Kidney (tissue), 14 donors: ENCODE results near the gene FTCD. TPM values are rescaled to one million over a fixed set of nuclear protein-coding genes. Genes with fewer than 3 reads are reported as not detected.

Experiments used
- DNase-seq, 5 donors: peaks; one replicate each; pipeline ENCODE4 v3.0.0-alpha.2; 2013 to 2020
- FAIRE-seq: peaks from 2 replicates; lab custom pipeline; 2012; peaks lifted over from hg19 to GRCh38; lab: Jason Lieb, UNC
- H3K27ac ChIP-seq, 2 donors: one replicate each; pipeline ENCODE4 v1.7.0; 2013; ENCODE audit warnings: low read depth in 2 of 2, low read length in 2 of 2, inconsistent platforms in 1 of 2
- H3K27me3 ChIP-seq: one replicate; pipeline ENCODE4 v1.7.1; 2013; ENCODE audit warnings: low read length, inconsistent platforms; ENCODE audit not compliant: control insufficient read depth, insufficient read depth
- H3K36me3 ChIP-seq, 3 donors: one replicate each; pipeline versions ENCODE4 v1.7.0 to v1.7.1; 2013; ENCODE audit warnings: low read length in 3 of 3, control low read depth in 1 of 3, inconsistent platforms in 1 of 3; ENCODE audit not compliant: insufficient read depth in 3 of 3, control insufficient read depth in 2 of 3
- H3K4me1 ChIP-seq, 3 donors: one replicate each; pipeline versions ENCODE4 v1.7.0 to v1.7.1; 2013; ENCODE audit warnings: low read length in 3 of 3, inconsistent platforms in 1 of 3, low read depth in 1 of 3; ENCODE audit not compliant: control insufficient read depth in 2 of 3, insufficient read depth in 2 of 3
- H3K4me3 ChIP-seq, 3 donors: one replicate each; pipeline versions ENCODE4 v1.7.0 to v1.8.1; 2013; ENCODE audit warnings: low read length in 3 of 3, control low read depth in 1 of 3, inconsistent platforms in 1 of 3
- H3K9ac ChIP-seq, 3 donors: one replicate each; pipeline versions ENCODE4 v1.7.0 to v1.7.1; 2013; ENCODE audit warnings: low read length in 3 of 3, control low read depth in 1 of 3, inconsistent platforms in 1 of 3
- H3K9me3 ChIP-seq, 3 donors: one replicate each; pipeline versions ENCODE4 v1.7.0 to v1.7.1; 2013; ENCODE audit warnings: low read length in 3 of 3, control low read depth in 1 of 3, inconsistent platforms in 1 of 3; ENCODE audit not compliant: control insufficient read depth in 2 of 3, insufficient read depth in 1 of 3
- intact Hi-C: fragments of 100-400 bp; cut with DNase I; formaldehyde crosslinking; loops from one replicate; pipeline ENCODE4 v1.11.1; 2022
- polyA plus RNA-seq: library from polyadenylated mRNA; stranded (reverse); fragments of 350-450 nt; fragmentation: Illumina TruSeq; extraction: RNeasy Lipid Tissue Mini Kit (QIAGEN cat#74804); gene quantifications from one replicate; pipeline ENCODE4 v1.2.3, GENCODE V29; 2014; ENCODE audit warnings: low read depth, low replicate concordance; ENCODE audit not compliant: insufficient read depth
- total RNA-seq: library from RNA; stranded (reverse); fragmentation: NEBNext Ultra II Directional; extraction: Animal tissue kit (Norgen Biotek cat#: 25700); gene quantifications from one replicate; pipeline ENCODE4 v1.2.1, GENCODE V29; 2021
- TF ChIP-seq, protein P1 (sequence below): IDR thresholded peaks from 3 replicates; pipeline ENCODE4 v1.5.1; 2012; ENCODE audit warnings: mild to moderate bottlenecking, moderate library complexity, borderline replicate concordance; ENCODE audit not compliant: insufficient read depth; ENCODE audit errors: extremely low read depth
- donor health status: control.
- donor health status: control.
- donor health status: control.
- donor health status: control.
- donor health status: control.
- donor health status: DM: yes; HTN: yes; CAD: no.
- donor health status: Normal renal cell carcinoma (clear cell type).

The FTCD gene
- total and polyA plus RNA-seq, 2 donors from 2014 or later, result 51.6 to 273 TPM

- no peak overlapping the region for H3K27ac ChIP-seq
- peak in 1 of 5 donors; percentile 41 for DNase-seq
- H3K9me3 ChIP-seq, result no peaks in the 10 kb centered on the region
- no peaks in the 10 kb centered on the region for H3K27me3 ChIP-seq
- no peak for FAIRE-seq
- H3K4me1 ChIP-seq, result no peaks in the 10 kb centered on the region
- intact Hi-C loops, result no loop called here
- no peak overlapping the region for H3K9ac ChIP-seq
- no peaks in the 10 kb centered on the region for H3K36me3 ChIP-seq
- no peak overlapping the region for H3K4me3 ChIP-seq
- TF ChIP-seq, protein P1, sequence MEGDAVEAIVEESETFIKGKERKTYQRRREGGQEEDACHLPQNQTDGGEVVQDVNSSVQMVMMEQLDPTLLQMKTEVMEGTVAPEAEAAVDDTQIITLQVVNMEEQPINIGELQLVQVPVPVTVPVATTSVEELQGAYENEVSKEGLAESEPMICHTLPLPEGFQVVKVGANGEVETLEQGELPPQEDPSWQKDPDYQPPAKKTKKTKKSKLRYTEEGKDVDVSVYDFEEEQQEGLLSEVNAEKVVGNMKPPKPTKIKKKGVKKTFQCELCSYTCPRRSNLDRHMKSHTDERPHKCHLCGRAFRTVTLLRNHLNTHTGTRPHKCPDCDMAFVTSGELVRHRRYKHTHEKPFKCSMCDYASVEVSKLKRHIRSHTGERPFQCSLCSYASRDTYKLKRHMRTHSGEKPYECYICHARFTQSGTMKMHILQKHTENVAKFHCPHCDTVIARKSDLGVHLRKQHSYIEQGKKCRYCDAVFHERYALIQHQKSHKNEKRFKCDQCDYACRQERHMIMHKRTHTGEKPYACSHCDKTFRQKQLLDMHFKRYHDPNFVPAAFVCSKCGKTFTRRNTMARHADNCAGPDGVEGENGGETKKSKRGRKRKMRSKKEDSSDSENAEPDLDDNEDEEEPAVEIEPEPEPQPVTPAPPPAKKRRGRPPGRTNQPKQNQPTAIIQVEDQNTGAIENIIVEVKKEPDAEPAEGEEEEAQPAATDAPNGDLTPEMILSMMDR, result no peak
Observed at GRCh38 chr21:46158666-46159300, 3.4 kb upstream of the FTCD start.

GRCh38 chr21:46157987-46158451 is 2.6 kb upstream of the FTCD start:
- DNase-seq, result peak in 2 of 5 donors; percentile 31 to 36
- no peaks in the 10 kb centered on the region for H3K27me3 ChIP-seq
- H3K4me1 ChIP-seq, result no peaks in the 10 kb centered on the region
- no peak overlapping the region for H3K27ac ChIP-seq
- intact Hi-C loops, result no loop called here
- H3K36me3 ChIP-seq, result no peaks in the 10 kb centered on the region
- H3K9ac ChIP-seq, result no peak overlapping the region
- H3K9me3 ChIP-seq, result no peaks in the 10 kb centered on the region
- FAIRE-seq, result no peak
- TF ChIP-seq, protein P1, result no peak
- H3K4me3 ChIP-seq, result no peak overlapping the region

- Histone ChIP-seq H3K27ac (no peak overlapping the region), H3K27me3 (no peaks in the 10 kb centered on the region), H3K4me3 (no peak overlapping the region), H3K9ac (no peak overlapping the region), H3K9me3 (no peaks in the 10 kb centered on the region), H3K36me3 (no peaks in the 10 kb centered on the region), H3K4me1 (no peaks in the 10 kb centered on the region)
- TF ChIP-seq, protein P1, result no peak
- DNase-seq (peak in 2 of 5 donors; percentile 25 to 35), FAIRE-seq (no peak)
- intact Hi-C loops, result no loop called here
Observed at GRCh38 chr21:46157396-46157986, 2.1 kb upstream of the FTCD start.
